ENCODE measurements around the gene CDC42.

Gene CDC42

GRCh38 chr1:22018583-22019559, 33.6 kb upstream of the CDC42 start:
- TF ChIP-seq Cebpa-rat (IDR thresholded peaks at IDR 0.05) = peak in 9 of 11 experiments; percentile 77 to 95 (median 90); a peak in 17 of 22 replicates
- peaks cover 38 to 78% (median 57%) of the 10 kb centered on the region in 10 experiments for H3K4me1 ChIP-seq
- H3K9ac ChIP-seq = peak overlapping the region; percentile 56 to 78 (median 74)
- no peaks in the 10 kb centered on the region for H3K36me3 ChIP-seq
- no peaks in the 10 kb centered on the region for H3K27me3 ChIP-seq
- peak overlapping the region; percentile 73 to 95 (median 91) for H3K27ac ChIP-seq
- H4K20me1 ChIP-seq = no peaks in the 10 kb centered on the region
- H3K9me3 ChIP-seq (replicated peaks in 1 of 11) = no peaks in the 10 kb centered on the region
- H3K4me2 ChIP-seq = peak overlapping the region; percentile 68 to 94 (median 85)
- H3K4me3 ChIP-seq = peak overlapping the region in 6 of 10 experiments; percentile 6 to 37 (median 14); a peak in 6 of 20 replicates

GRCh38 chr1:22021061-22021460, 31.4 kb upstream of the CDC42 start:
- Histone ChIP-seq H3K27me3 (no peaks in the 10 kb centered on the region), H3K4me1 (peaks cover 48 to 88% (median 66%) of the 10 kb centered on the region in 10 experiments), H3K4me2 (peak overlapping the region in 6 of 11 experiments; percentile 22 to 94 (median 84); a peak in 12 of 22 replicates), H3K4me3 (no peak overlapping the region), H3K9ac (peak overlapping the region in 3 of 11 experiments; percentile 2 to 17 (median 14); a peak in 3 of 22 replicates), H3K36me3 (no peaks in the 10 kb centered on the region), H3K27ac (peak overlapping the region in 9 of 11 experiments; percentile 2 to 95 (median 90); a peak in 12 of 22 replicates), H4K20me1 (no peaks in the 10 kb centered on the region), H3K9me3 (replicated peaks in 1 of 11) (no peaks in the 10 kb centered on the region)
- TF ChIP-seq Cebpa-rat (IDR thresholded peaks at IDR 0.05) = no peak

GRCh38 chr1:22024485-22025367, 27.8 kb upstream of the CDC42 start:
- peak overlapping the region; percentile 73 to 93 (median 87) for H3K4me2 ChIP-seq
- H3K4me3 ChIP-seq = peak overlapping the region; percentile 79 to 99 (median 86)
- peak overlapping the region; percentile 97 to 100 (median 98) for H3K27ac ChIP-seq
- peaks cover 44 to 68% (median 57%) of the 10 kb centered on the region in 10 experiments for H3K4me1 ChIP-seq
- no peaks in the 10 kb centered on the region for H4K20me1 ChIP-seq
- H3K9me3 ChIP-seq (replicated peaks in 1 of 11) = no peaks in the 10 kb centered on the region
- peak overlapping the region; percentile 94 to 100 (median 97) for H3K9ac ChIP-seq
- peak in 7 of 11 experiments; percentile 26 to 88 (median 54); a peak in 8 of 22 replicates for TF ChIP-seq Cebpa-rat (IDR thresholded peaks at IDR 0.05)
- no peaks in the 10 kb centered on the region for H3K27me3 ChIP-seq
- no peaks in the 10 kb centered on the region for H3K36me3 ChIP-seq

GRCh38 chr1:22025368-22026155, 26.9 kb upstream of the CDC42 start:
- H3K36me3 ChIP-seq = peaks cover 0 to 4% (median 0%) of the 10 kb centered on the region in 11 experiments; a peak in 2 of 22 replicates
- H3K27ac ChIP-seq = peak overlapping the region; percentile 97 to 100 (median 98)
- H3K9ac ChIP-seq = peak overlapping the region; percentile 94 to 100 (median 97)
- H3K27me3 ChIP-seq = no peaks in the 10 kb centered on the region
- peak overlapping the region; percentile 79 to 99 (median 86) for H3K4me3 ChIP-seq
- H3K9me3 ChIP-seq (replicated peaks in 1 of 11) = no peaks in the 10 kb centered on the region
- no peak for TF ChIP-seq Cebpa-rat (IDR thresholded peaks at IDR 0.05)
- no peaks in the 10 kb centered on the region for H4K20me1 ChIP-seq
- H3K4me1 ChIP-seq = peaks cover 35 to 67% (median 53%) of the 10 kb centered on the region in 10 experiments
- peak overlapping the region; percentile 73 to 97 (median 89) for H3K4me2 ChIP-seq

- H3K4me2 ChIP-seq = peak overlapping the region; percentile 73 to 97 (median 89)
- TF ChIP-seq Cebpa-rat (IDR thresholded peaks at IDR 0.05) = no peak
- no peaks in the 10 kb centered on the region for H3K9me3 ChIP-seq (replicated peaks in 1 of 11)
- peak overlapping the region in 6 of 10 experiments; percentile 79 to 98 (median 86); a peak in 4 of 20 replicates for H3K4me3 ChIP-seq
- no peaks in the 10 kb centered on the region for H4K20me1 ChIP-seq
- H3K4me1 ChIP-seq = peaks cover 38 to 67% (median 54%) of the 10 kb centered on the region in 10 experiments
- H3K27ac ChIP-seq = peak overlapping the region; percentile 97 to 100 (median 98); a peak in 19 of 22 replicates
- peaks cover 0 to 9% (median 0%) of the 10 kb centered on the region in 11 experiments; a peak in 2 of 22 replicates for H3K36me3 ChIP-seq
- H3K27me3 ChIP-seq = no peaks in the 10 kb centered on the region
- H3K9ac ChIP-seq = peak overlapping the region in 10 of 11 experiments; percentile 94 to 100 (median 97); a peak in 15 of 22 replicates
These were observed 25.6 kb upstream of the CDC42 start for GRCh38 chr1:22026924-22027289.

- Histone ChIP-seq H3K9me3 (replicated peaks in 1 of 11) (no peaks in the 10 kb centered on the region), H3K4me1 (peaks cover 18 to 51% (median 38%) of the 10 kb centered on the region in 10 experiments), H3K27ac (no peak overlapping the region; a peak in 1 of 22 replicates), H3K36me3 (peaks cover 0 to 9% (median 0%) of the 10 kb centered on the region in 11 experiments; a peak in 2 of 22 replicates), H3K9ac (no peak overlapping the region), H3K27me3 (no peaks in the 10 kb centered on the region), H3K4me2 (peak overlapping the region in 4 of 11 experiments; percentile 30 to 85 (median 80); a peak in 6 of 22 replicates), H4K20me1 (no peaks in the 10 kb centered on the region), H3K4me3 (no peak overlapping the region)
- no peak for TF ChIP-seq Cebpa-rat (IDR thresholded peaks at IDR 0.05)
These were observed 22.5 kb upstream of the CDC42 start for GRCh38 chr1:22030057-22030456.

- no peak overlapping the region for H3K4me3 ChIP-seq
- H4K20me1 ChIP-seq = no peaks in the 10 kb centered on the region
- TF ChIP-seq Cebpa-rat (IDR thresholded peaks at IDR 0.05) = no peak
- no peaks in the 10 kb centered on the region for H3K27me3 ChIP-seq
- peak overlapping the region in 1 of 11 experiments; percentile 71; a peak in 1 of 22 replicates for H3K27ac ChIP-seq
- peaks cover 0 to 9% (median 0%) of the 10 kb centered on the region in 11 experiments; a peak in 2 of 22 replicates for H3K36me3 ChIP-seq
- no peaks in the 10 kb centered on the region for H3K9me3 ChIP-seq (replicated peaks in 1 of 11)
- no peak overlapping the region for H3K9ac ChIP-seq
- peaks cover 18 to 51% (median 38%) of the 10 kb centered on the region in 10 experiments for H3K4me1 ChIP-seq
- H3K4me2 ChIP-seq = peak overlapping the region in 4 of 11 experiments; percentile 30 to 85 (median 80); a peak in 8 of 22 replicates
These were observed 22.0 kb upstream of the CDC42 start for GRCh38 chr1:22030473-22030872.

Data from BLaER1 treated with 17β-estradiol and CSF1 and Interleukin-3, amounts not matched to agents 10 nM and 100 nM (cell line).